ENCODE data around the gene ZBTB37.

GRCh38 chr1:173818459-173818858 lies 49.7 kb upstream of the ZBTB37 start:
- TF ChIP-seq CTCF (IDR thresholded peaks at IDR 0.05; ENCODE audit: low read depth, low read length, missing input control) (no peak), ATF3 (IDR thresholded peaks at IDR 0.05) (no peak), ZBTB33 (IDR thresholded peaks at IDR 0.05) (no peak), RAD21 (IDR thresholded peaks at IDR 0.05) (no peak), TAF1 (conservative IDR thresholded peaks at IDR 0.05) (no peak), SP1 (IDR thresholded peaks at IDR 0.05) (no peak), GABPA (IDR thresholded peaks at IDR 0.05 in 1 of 2, conservative IDR thresholded peaks at IDR 0.05 in 1 of 2) (no peak), FOXA1 (IDR thresholded peaks at IDR 0.05) (no peak), EGR1 (IDR thresholded peaks at IDR 0.05; ENCODE audit: low read depth in 2 of 2) (no peak), YY1 (IDR thresholded peaks at IDR 0.05) (no peak)
